Measurements from ENCODE around the gene KRTAP22-2. TPM values are rescaled to one million over a fixed set of nuclear protein-coding genes. Genes with fewer than 3 reads are reported as not detected.

The KRTAP22-2 gene
- total RNA-seq, result not detected in 2 replicates
- not detected in 2 replicates for polyA plus RNA-seq
- polyA plus RNA-seq (2011; cell fraction: cytosol; rRNA removed), result not detected in 2 replicates
- not detected in 2 replicates for polyA plus RNA-seq (2011; cell fraction: nucleus; rRNA removed)
- polyA plus RNA-seq (2012), result not detected in 2 replicates
- polyA minus RNA-seq, result not detected in 2 replicates
- polyA minus RNA-seq (2011; cell fraction: cytosol; rRNA and poly(A)+ RNA removed), result not detected
- not detected in 2 replicates for polyA minus RNA-seq (2011; cell fraction: nucleus; rRNA and poly(A)+ RNA removed)
- not detected for Bru-seq, nascent RNA
- not detected for BruChase-seq, experiment 1, labeled RNA remaining after a 6-hour chase
- not detected for BruChase-seq, experiment 2, labeled RNA remaining after a 2-hour chase
- long read RNA-seq, result 0 reads

DNA sequence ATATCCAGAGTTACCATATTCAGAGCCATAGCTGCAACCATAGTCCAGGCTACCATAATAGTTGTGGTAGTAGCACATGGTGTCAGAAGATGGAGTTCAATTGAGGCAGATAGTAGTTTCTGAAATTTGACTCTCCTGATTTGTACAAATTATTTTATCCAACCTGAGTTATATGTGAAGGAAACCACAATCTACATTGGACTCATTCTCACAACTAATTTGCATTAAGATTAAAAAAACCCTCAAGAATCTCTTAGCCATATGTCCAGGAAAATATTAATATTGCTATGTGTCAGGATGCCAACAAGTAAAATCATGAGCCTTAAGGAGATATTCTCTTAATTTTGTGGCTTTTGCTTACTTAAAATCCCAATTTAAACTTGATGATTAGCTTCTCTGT is at the start of gene KRTAP22-2:
Gene KRTAP22-2 (minus strand): TSS at position 101 of the 400 bp plus-strand sequence.
- no TSS peak for BruUV-seq (replicated peaks)
- no peak within 1 kb of the TSS for H2AFZ ChIP-seq (ENCODE audit: low read depth, low read length)
- TF ChIP-seq JUN (IDR thresholded peaks at IDR 0.05; ENCODE audit: borderline replicate concordance, insufficient read depth, insufficient read length, low read depth) (no peak), POLR2A (IDR thresholded peaks at IDR 0.05; ENCODE audit: low read depth, low read length) (no peak)

DNA sequence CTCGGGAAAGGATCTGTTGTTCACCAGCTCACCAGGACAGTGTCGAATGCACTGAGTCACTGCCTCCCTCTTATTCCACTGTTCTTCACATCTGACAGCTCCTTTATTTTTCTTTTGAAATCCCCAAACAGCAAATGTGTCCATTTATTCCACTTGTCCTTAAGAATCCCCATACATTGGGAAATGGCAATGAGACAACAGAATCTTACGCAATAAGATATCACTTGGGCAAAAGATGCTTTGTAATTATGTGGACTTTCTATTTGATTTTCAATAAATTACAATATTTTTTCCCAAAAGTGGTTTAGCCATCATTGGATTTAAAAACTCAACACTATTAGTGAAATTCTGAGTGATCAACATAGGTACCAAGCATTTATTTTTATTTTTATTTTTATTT is 48.5 kb upstream of the KRTAP22-2 start:
- H3K27me3 ChIP-seq (ENCODE audit: control insufficient read depth in 2 of 2, insufficient read depth in 2 of 2, low read length in 2 of 2), result no peaks in the 10 kb centered on the region
- H3K9me3 ChIP-seq (replicated peaks; ENCODE audit: control insufficient read depth, insufficient read depth, low read length), result peaks cover 2% of the 10 kb centered on the region
- DNase-seq (ENCODE audit: low read depth, low spot score) (no peak), FAIRE-seq (no peak)
- CTCF ChIA-PET, result no interaction called here
- no peaks in the 10 kb centered on the region for H3K79me2 ChIP-seq (ENCODE audit: control insufficient read depth, insufficient read depth, low read length)
- dilution Hi-C loops (cut with MboI; ENCODE audit: extremely low pct_ligation_motif_present, low sequenced_read_pairs), result no loop called here
- H3K4me1 ChIP-seq (ENCODE audit: control insufficient read depth, extremely low read depth, insufficient read depth, low read length), result no peaks in the 10 kb centered on the region
- no peaks in the 10 kb centered on the region for H3K9me1 ChIP-seq (replicated peaks; ENCODE audit: control insufficient read depth, extremely low read depth, insufficient read depth, low read length)
- no peak overlapping the region for H2AFZ ChIP-seq (ENCODE audit: low read depth, low read length)
- TF ChIP-seq, protein P1, sequence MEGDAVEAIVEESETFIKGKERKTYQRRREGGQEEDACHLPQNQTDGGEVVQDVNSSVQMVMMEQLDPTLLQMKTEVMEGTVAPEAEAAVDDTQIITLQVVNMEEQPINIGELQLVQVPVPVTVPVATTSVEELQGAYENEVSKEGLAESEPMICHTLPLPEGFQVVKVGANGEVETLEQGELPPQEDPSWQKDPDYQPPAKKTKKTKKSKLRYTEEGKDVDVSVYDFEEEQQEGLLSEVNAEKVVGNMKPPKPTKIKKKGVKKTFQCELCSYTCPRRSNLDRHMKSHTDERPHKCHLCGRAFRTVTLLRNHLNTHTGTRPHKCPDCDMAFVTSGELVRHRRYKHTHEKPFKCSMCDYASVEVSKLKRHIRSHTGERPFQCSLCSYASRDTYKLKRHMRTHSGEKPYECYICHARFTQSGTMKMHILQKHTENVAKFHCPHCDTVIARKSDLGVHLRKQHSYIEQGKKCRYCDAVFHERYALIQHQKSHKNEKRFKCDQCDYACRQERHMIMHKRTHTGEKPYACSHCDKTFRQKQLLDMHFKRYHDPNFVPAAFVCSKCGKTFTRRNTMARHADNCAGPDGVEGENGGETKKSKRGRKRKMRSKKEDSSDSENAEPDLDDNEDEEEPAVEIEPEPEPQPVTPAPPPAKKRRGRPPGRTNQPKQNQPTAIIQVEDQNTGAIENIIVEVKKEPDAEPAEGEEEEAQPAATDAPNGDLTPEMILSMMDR (IDR thresholded peaks at IDR 0.05; ENCODE audit: extremely low read depth in 1 of 2, insufficient read depth in 1 of 2, low read depth in 1 of 2, low read length in 2 of 2), result no peak
- TF ChIP-seq FOS (IDR thresholded peaks at IDR 0.05; ENCODE audit: borderline replicate concordance, insufficient read depth, low read length) (no peak), MYC (IDR thresholded peaks at IDR 0.05; ENCODE audit: low read depth, low read length) (no peak), POLR2AphosphoS5 (IDR thresholded peaks at IDR 0.05; ENCODE audit: insufficient read depth, low read depth, low read length) (no peak), JUN (IDR thresholded peaks at IDR 0.05; ENCODE audit: borderline replicate concordance, insufficient read depth, insufficient read length, low read depth) (no peak), GATA2 (IDR thresholded peaks at IDR 0.05; ENCODE audit: insufficient read depth, insufficient read length, low read depth, low read length) (no peak), EZH2 (IDR thresholded peaks at IDR 0.05; ENCODE audit: borderline replicate concordance, low read depth, low read length, severe bottlenecking) (no peak), POLR2A (IDR thresholded peaks at IDR 0.05; ENCODE audit: low read depth, low read length) (no peak)
- TF ChIP-seq, protein P2, sequence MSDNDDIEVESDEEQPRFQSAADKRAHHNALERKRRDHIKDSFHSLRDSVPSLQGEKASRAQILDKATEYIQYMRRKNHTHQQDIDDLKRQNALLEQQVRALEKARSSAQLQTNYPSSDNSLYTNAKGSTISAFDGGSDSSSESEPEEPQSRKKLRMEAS (IDR thresholded peaks at IDR 0.05; ENCODE audit: insufficient read depth, insufficient read length), result no peak
- H3K4me3 ChIP-seq (replicated peaks in 1 of 3; ENCODE audit: insufficient read depth in 1 of 3, low read depth in 1 of 3, low read length in 3 of 3), result no peak overlapping the region
- no peak overlapping the region for H3K9ac ChIP-seq (replicated peaks; ENCODE audit: extremely low read depth, insufficient read depth, low read length)
- no TSS peak for BruUV-seq (replicated peaks)
- H3K36me3 ChIP-seq (ENCODE audit: control insufficient read depth in 2 of 2, extremely low read depth in 1 of 2, insufficient read depth in 2 of 2, low read length in 2 of 2), result no peaks in the 10 kb centered on the region
- no peaks in the 10 kb centered on the region for H4K20me1 ChIP-seq (replicated peaks; ENCODE audit: control insufficient read depth, extremely low read depth, insufficient read depth, low read length)
- intact Hi-C loops (cut with micrococcal nuclease), result no loop called here
- no peak overlapping the region for H3K27ac ChIP-seq (ENCODE audit: insufficient read depth, low read depth, low read length)
- no peak overlapping the region for H3K4me2 ChIP-seq (ENCODE audit: insufficient read depth, low read length)
- POLR2A ChIA-PET, result no interaction called here

More for the DNA sequence above, at the start of gene KRTAP22-2:
- intact Hi-C loops (cut with micrococcal nuclease) (no loop called here), dilution Hi-C loops (cut with MboI; ENCODE audit: extremely low pct_ligation_motif_present, low sequenced_read_pairs) (no loop called here)
- no peaks in the 10 kb centered on the region for H3K4me1 ChIP-seq (ENCODE audit: control insufficient read depth, extremely low read depth, insufficient read depth, low read length)
- no peaks in the 10 kb centered on the region for H4K20me1 ChIP-seq (replicated peaks; ENCODE audit: control insufficient read depth, extremely low read depth, insufficient read depth, low read length)
- no peaks in the 10 kb centered on the region for H3K9me1 ChIP-seq (replicated peaks; ENCODE audit: control insufficient read depth, extremely low read depth, insufficient read depth, low read length)
- no peak within 1 kb of the TSS for H3K4me2 ChIP-seq (ENCODE audit: insufficient read depth, low read length)
- no peak within 1 kb of the TSS for H3K27ac ChIP-seq (ENCODE audit: insufficient read depth, low read depth, low read length)
- no peaks in the 10 kb centered on the region for H3K79me2 ChIP-seq (ENCODE audit: control insufficient read depth, insufficient read depth, low read length)
- no peaks in the 10 kb centered on the region for H3K36me3 ChIP-seq (ENCODE audit: control insufficient read depth in 2 of 2, extremely low read depth in 1 of 2, insufficient read depth in 2 of 2, low read length in 2 of 2)
- peaks cover 6% of the 10 kb centered on the region for H3K9me3 ChIP-seq (replicated peaks; ENCODE audit: control insufficient read depth, insufficient read depth, low read length)
- no peak within 1 kb of the TSS for H3K9ac ChIP-seq (replicated peaks; ENCODE audit: extremely low read depth, insufficient read depth, low read length)
- POLR2A ChIA-PET, result no interaction called here
- no peak within 1 kb of the TSS for H3K4me3 ChIP-seq (replicated peaks in 1 of 3; ENCODE audit: insufficient read depth in 1 of 3, low read depth in 1 of 3, low read length in 3 of 3)
- DNase-seq (ENCODE audit: low read depth, low spot score), result no peak
- CTCF ChIA-PET, result no interaction called here
- no peak for FAIRE-seq
- H3K27me3 ChIP-seq (ENCODE audit: control insufficient read depth in 2 of 2, insufficient read depth in 2 of 2, low read length in 2 of 2), result no peaks in the 10 kb centered on the region
